Lung (tissue), 16 donors: ENCODE results near the gene EEF1A1. TPM values are rescaled to one million over a fixed set of nuclear protein-coding genes. Genes with fewer than 3 reads are reported as not detected.
"Not testable (repeated sequence)": the region's sequence is repeated elsewhere in the genome, so short reads cannot be mapped to it uniquely, and the experiment has no call there.

ENCODE experiments used
- ATAC-seq: fragments of 200-7000 bp; cut with Tn5 transposase; one replicate; pipeline ENCODE4 v1.9.1; 2020; ENCODE audit warnings: moderate number of reproducible peaks; ENCODE audit not compliant: insufficient read depth, low FRiP score
- DNase-seq, 3 donors: peaks; one replicate each; pipeline ENCODE4 v3.0.0-alpha.2; 2013 to 2017
- H3K27ac ChIP-seq, 2 donors: one replicate each; pipeline ENCODE4 v1.5.1; 2013; ENCODE audit warnings: mild to moderate bottlenecking in 2 of 2, moderate library complexity in 2 of 2, control low read depth in 1 of 2, inconsistent platforms in 1 of 2, low read depth in 1 of 2, low read length in 1 of 2
- H3K27me3 ChIP-seq, 3 donors: one replicate each; pipeline ENCODE4 v1.5.1; 2013; ENCODE audit warnings: low read length in 2 of 3; ENCODE audit not compliant: control insufficient read depth in 3 of 3, insufficient read depth in 3 of 3
- H3K36me3 ChIP-seq, 4 donors: one replicate each; pipeline ENCODE4 v1.5.1; 2013; ENCODE audit warnings: low read length in 4 of 4, mild to moderate bottlenecking in 1 of 4, moderate library complexity in 1 of 4; ENCODE audit not compliant: control insufficient read depth in 4 of 4, insufficient read depth in 4 of 4
- H3K4me1 ChIP-seq, 5 donors: one replicate each; pipeline ENCODE4 v1.5.1; 2013; ENCODE audit warnings: low read length in 5 of 5, mild to moderate bottlenecking in 2 of 5, moderate library complexity in 1 of 5; ENCODE audit not compliant: control insufficient read depth in 5 of 5, insufficient read depth in 5 of 5
- H3K4me3 ChIP-seq: one replicate; pipeline ENCODE4 v1.5.1; 2013; ENCODE audit warnings: mild to moderate bottlenecking, control low read depth, moderate library complexity
- H3K9ac ChIP-seq, 2 donors: one replicate each; pipeline ENCODE4 v1.5.1; 2013; ENCODE audit warnings: low read length in 2 of 2, control low read depth in 1 of 2; ENCODE audit not compliant: insufficient read depth in 1 of 2
- H3K9me3 ChIP-seq, 4 donors: one replicate each; pipeline ENCODE4 v1.5.1; 2013; ENCODE audit warnings: low read length in 3 of 4, mild to moderate bottlenecking in 1 of 4, moderate library complexity in 1 of 4; ENCODE audit not compliant: control insufficient read depth in 4 of 4, insufficient read depth in 3 of 4
- WGBS, 2 donors: extraction: QIAGEN DNeasy Blood & Tissue Kit; methylation state at CpG; one replicate each; pipeline ENCODE4 v1.1.7; 2013; 5-methylcytosine and 5-hydroxymethylcytosine counted together
- long read RNA-seq, 5 donors: transcript quantifications; one replicate each; lab custom pipeline, GENCODE V29; 2026
- polyA plus RNA-seq, 2 donors: library from polyadenylated mRNA; stranded (reverse); fragments of 200-250 nt; gene quantifications; one replicate each; pipeline ENCODE4 v1.2.1, GENCODE V29; 2013
- total RNA-seq, 2 donors: library from RNA; depleted of rRNA in 1 of 2; stranded (reverse); fragments of >200 nt in 1 of 2; gene quantifications; one replicate each; pipeline ENCODE4 v1.2.1, GENCODE V29; 2014 to 2021
- TF ChIP-seq, protein P1 (sequence below): IDR thresholded peaks from 2 replicates; pipeline ENCODE4 v1.5.1; 2012; ENCODE audit warnings: mild to moderate bottlenecking; ENCODE audit errors: control extremely low read depth, extremely low read depth
- donor health status: control.
- donor health status: control.
- donor health status: Bipolar disorder and iron deficiency.
- donor health status: healthy.
- donor health status: DM: yes; HTN: yes; CAD: no.

Gene EEF1A1
- total RNA-seq (over 10,000 TPM in 1 of 2 donors, 1,000 to 10,000 TPM in 1; 7,767 to 13,654 TPM), polyA plus RNA-seq (1,000 to 10,000 TPM; 8,131 to 8,262 TPM)
- long read RNA-seq, donor 1, full-length matches to known transcripts: 9,233 of 14,786 reads
- long read RNA-seq, donor 1, partial matches to known transcripts: 4,747 of 14,786 reads
- long read RNA-seq, donor 1, other reads (novel, unspliced or antisense): 806 of 14,786 reads
- long read RNA-seq, donor 2, full-length matches to known transcripts: 2,499 of 5,420 reads
- long read RNA-seq, donor 2, partial matches to known transcripts: 2,663 of 5,420 reads
- long read RNA-seq, donor 2, other reads (novel, unspliced or antisense): 258 of 5,420 reads
- long read RNA-seq, donor 3, full-length matches to known transcripts: 4,563 of 7,327 reads
- long read RNA-seq, donor 3, partial matches to known transcripts: 2,528 of 7,327 reads
- long read RNA-seq, donor 3, other reads (novel, unspliced or antisense): 236 of 7,327 reads
- long read RNA-seq, donor 4, full-length matches to known transcripts: 2,099 of 5,916 reads
- long read RNA-seq, donor 4, partial matches to known transcripts: 3,622 of 5,916 reads
- long read RNA-seq, donor 4, other reads (novel, unspliced or antisense): 195 of 5,916 reads
- long read RNA-seq, donor 5, full-length matches to known transcripts: 7,898 of 13,516 reads
- long read RNA-seq, donor 5, partial matches to known transcripts: 4,913 of 13,516 reads
- long read RNA-seq, donor 5, other reads (novel, unspliced or antisense): 705 of 13,516 reads

- Histone ChIP-seq H3K4me3 (peak within 1 kb of the TSS; percentile 98), H3K4me1 (peaks cover 0 to 46% (median 2%) of the 10 kb centered on the region in 5 donors), H3K36me3 (peaks cover 9 to 34% (median 22%) of the 10 kb centered on the region in 4 donors), H3K9ac (peak within 1 kb of the TSS; percentile 100), H3K9me3 (no peaks in the 10 kb centered on the region), H3K27me3 (no peaks in the 10 kb centered on the region), H3K27ac (peak within 1 kb of the TSS; percentile 94 to 100)
- ATAC-seq: peak; percentile 88
- peak; percentile 100 for DNase-seq
- TF ChIP-seq, protein P1, sequence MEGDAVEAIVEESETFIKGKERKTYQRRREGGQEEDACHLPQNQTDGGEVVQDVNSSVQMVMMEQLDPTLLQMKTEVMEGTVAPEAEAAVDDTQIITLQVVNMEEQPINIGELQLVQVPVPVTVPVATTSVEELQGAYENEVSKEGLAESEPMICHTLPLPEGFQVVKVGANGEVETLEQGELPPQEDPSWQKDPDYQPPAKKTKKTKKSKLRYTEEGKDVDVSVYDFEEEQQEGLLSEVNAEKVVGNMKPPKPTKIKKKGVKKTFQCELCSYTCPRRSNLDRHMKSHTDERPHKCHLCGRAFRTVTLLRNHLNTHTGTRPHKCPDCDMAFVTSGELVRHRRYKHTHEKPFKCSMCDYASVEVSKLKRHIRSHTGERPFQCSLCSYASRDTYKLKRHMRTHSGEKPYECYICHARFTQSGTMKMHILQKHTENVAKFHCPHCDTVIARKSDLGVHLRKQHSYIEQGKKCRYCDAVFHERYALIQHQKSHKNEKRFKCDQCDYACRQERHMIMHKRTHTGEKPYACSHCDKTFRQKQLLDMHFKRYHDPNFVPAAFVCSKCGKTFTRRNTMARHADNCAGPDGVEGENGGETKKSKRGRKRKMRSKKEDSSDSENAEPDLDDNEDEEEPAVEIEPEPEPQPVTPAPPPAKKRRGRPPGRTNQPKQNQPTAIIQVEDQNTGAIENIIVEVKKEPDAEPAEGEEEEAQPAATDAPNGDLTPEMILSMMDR: no peak
- 0 to 1% methylated on average over 53 of the region's 53 CpGs for WGBS, 2 donors
Observed at GRCh38 chr6:73520688-73521350, at the start of gene EEF1A1. TSS of gene EEF1A1 (minus strand) at chr6:73521032. CDS start at chr6:73520026, 1,006 bp downstream.

DNA sequence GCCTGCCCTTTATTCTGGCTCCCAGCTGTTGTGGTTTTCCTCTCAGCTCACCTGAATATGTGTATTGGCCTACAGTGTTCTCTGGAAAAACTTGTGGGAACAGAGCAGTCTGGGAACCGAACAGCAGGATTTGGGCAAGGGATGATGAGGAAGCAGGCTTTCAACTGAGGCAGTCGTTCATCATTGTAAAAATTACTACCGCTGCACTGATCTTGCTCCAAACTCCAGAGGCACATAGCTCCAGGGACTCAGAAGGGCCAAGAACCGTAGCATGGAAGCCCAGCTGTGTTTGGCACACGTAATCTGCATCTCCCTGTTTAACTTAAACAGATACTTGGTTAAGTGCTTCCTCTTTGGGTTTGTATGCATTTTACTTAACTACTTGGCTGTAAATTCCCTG is 48.3 kb upstream of the EEF1A1 start:
- no peaks in the 10 kb centered on the region for H3K9me3 ChIP-seq
- H3K4me3 ChIP-seq: no peak overlapping the region
- ATAC-seq (no peak), DNase-seq (peak in 1 of 3 donors; percentile 32)
- H3K27me3 ChIP-seq: no peaks in the 10 kb centered on the region
- no peak overlapping the region for H3K27ac ChIP-seq
- no peaks in the 10 kb centered on the region for H3K36me3 ChIP-seq
- H3K4me1 ChIP-seq: peaks cover 0 to 4% (median 0%) of the 10 kb centered on the region in 5 donors
- H3K9ac ChIP-seq: no peak overlapping the region
- 77 to 84% methylated on average over 5 of the region's 5 CpGs for WGBS, 2 donors
- TF ChIP-seq, protein P1: no peak

DNA sequence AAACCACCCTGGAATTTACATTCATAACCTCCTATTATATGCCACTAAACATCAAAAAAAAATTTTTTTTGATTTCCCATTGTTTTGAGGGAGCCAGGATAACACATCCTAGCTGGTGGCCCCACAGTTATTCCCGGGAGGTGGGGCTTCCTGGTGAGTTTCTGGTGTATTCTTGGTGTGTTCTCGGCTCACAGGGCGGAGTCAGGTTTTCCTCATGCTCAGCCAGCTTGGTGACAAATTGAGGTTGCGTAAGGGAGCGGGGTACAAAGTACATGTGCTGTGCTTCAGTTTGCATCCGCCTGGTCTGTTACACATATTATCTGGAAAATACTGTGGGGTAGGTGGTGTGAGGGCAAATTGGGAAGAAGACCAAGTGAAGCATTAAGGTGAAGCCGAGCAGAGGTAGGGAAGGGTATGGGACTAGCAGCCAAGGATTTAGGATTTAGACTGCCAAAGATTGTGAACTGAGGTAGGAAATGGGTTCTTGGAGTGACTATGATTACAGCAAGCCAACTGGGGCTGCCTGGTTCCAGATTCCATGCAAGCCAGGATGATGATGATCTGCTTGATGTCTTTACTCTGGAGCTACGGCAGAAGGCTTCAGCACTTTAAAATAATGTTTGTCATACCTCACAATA is 46.2 kb upstream of the EEF1A1 start:
- Histone ChIP-seq H3K27me3 (no peaks in the 10 kb centered on the region), H3K9me3 (no peaks in the 10 kb centered on the region), H3K9ac (no peak overlapping the region), H3K27ac (peak overlapping the region; percentile 56 to 76), H3K4me1 (peaks cover 0 to 4% (median 0%) of the 10 kb centered on the region in 5 donors), H3K36me3 (no peaks in the 10 kb centered on the region), H3K4me3 (no peak overlapping the region)
- TF ChIP-seq, protein P1: no peak
- ATAC-seq (peak; percentile 72), DNase-seq (peak in 1 of 3 donors; percentile 35)
- WGBS, 2 donors: 53 to 57% methylated on average over 8 of the region's 8 CpGs

DNA sequence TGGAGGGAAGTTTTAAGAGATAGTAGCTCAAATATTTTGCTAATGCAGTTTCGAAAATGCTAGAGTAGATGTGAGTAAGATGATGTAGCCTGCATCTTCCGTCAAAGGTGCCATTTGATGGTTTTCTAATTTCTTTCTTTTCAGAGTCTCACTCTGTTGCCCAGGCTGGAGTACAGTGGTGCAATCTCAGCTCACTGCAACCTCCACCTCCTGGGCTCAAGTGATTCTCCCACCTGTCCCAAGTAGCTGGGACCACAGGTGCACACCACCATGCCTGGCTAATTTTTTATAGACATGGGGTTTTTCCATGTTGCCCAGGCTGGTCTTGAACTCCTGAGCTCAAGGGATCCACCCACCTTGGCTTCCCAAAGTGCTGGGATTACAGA is 45.6 kb upstream of the EEF1A1 start:
- 87 to 95% methylated on average over 2 of the region's 2 CpGs for WGBS, 2 donors
- DNase-seq, H3K4me1 ChIP-seq, H3K36me3 ChIP-seq, ATAC-seq, H3K9me3 ChIP-seq, H3K4me3 ChIP-seq, H3K9ac ChIP-seq, H3K27me3 ChIP-seq: not testable (repeated sequence)
- H3K27ac ChIP-seq: peak overlapping the region in 1 of 2 donors; percentile 69
